GM23338 (cell line): ENCODE measurements around the gene ZNF292. TPM values are rescaled to one million over a fixed set of nuclear protein-coding genes. Genes with fewer than 3 reads are reported as not detected.
"Not testable (repeated sequence)": the region's sequence is repeated elsewhere in the genome, so short reads cannot be mapped to it uniquely, and the experiment has no call there.

Experiments used
- ATAC-seq: fragments of 200-7000 bp; cut with Tn5 transposase; 3 replicates; pipeline ENCODE4 v1.9.1; 2020
- DNase-seq: peaks from one replicate; pipeline ENCODE4 v3.0.0-alpha.2; 2015; ENCODE audit warnings: low spot score
- H2AFZ ChIP-seq: fragments of 200-600 bp; sonication (generic); 2 replicates; pipeline ENCODE4 v1.8.0; 2016; ENCODE audit warnings: antibody characterized with exemption, mild to moderate bottlenecking, moderate library complexity
- H3F3A ChIP-seq: fragments of 200-600 bp; sonication (generic); replicated peaks from 2 replicates; pipeline ENCODE4 v1.8.0; 2017; ENCODE audit warnings: antibody characterized with exemption, mixed run types, low read depth
- H3K27ac ChIP-seq: fragments of 200-600 bp; sonication (generic); 2 replicates; pipeline ENCODE4 v1.6.1; 2016; ENCODE audit warnings: low read depth
- H3K27me3 ChIP-seq: fragments of 200-600 bp; sonication (generic); 2 replicates; pipeline ENCODE4 v1.8.0; 2016; ENCODE audit warnings: mild to moderate bottlenecking, mixed run types, moderate library complexity; ENCODE audit not compliant: insufficient read depth
- H3K36me3 ChIP-seq: fragments of 200-600 bp; sonication (generic); 2 replicates; pipeline ENCODE4 v1.8.0; 2016; ENCODE audit warnings: mild to moderate bottlenecking; ENCODE audit not compliant: insufficient read depth
- H3K4me1 ChIP-seq: fragments of 200-600 bp; sonication (generic); 2 replicates; pipeline ENCODE4 v1.8.0; 2016; ENCODE audit warnings: mild to moderate bottlenecking, moderate library complexity; ENCODE audit not compliant: insufficient read depth
- H3K4me2 ChIP-seq: fragments of 200-600 bp; sonication (generic); 2 replicates; pipeline ENCODE4 v1.7.1; 2017; ENCODE audit warnings: mixed run types
- H3K4me3 ChIP-seq: fragments of 200-600 bp; sonication (generic); 2 replicates; pipeline ENCODE4 v1.6.1; 2016; ENCODE audit warnings: mixed run types
- H3K79me2 ChIP-seq: fragments of 200-600 bp; sonication (generic); replicated peaks from 2 replicates; pipeline ENCODE4 v1.8.0; 2017; ENCODE audit warnings: mild to moderate bottlenecking; ENCODE audit not compliant: insufficient read depth
- H3K9me2 ChIP-seq: fragments of 200-600 bp; sonication (generic); 2 replicates; pipeline ENCODE4 v1.8.0; 2017; ENCODE audit not compliant: insufficient read depth
- H4K20me1 ChIP-seq: fragments of 200-600 bp; sonication (generic); replicated peaks from 2 replicates; pipeline ENCODE4 v1.8.0; 2017; ENCODE audit warnings: mild to moderate bottlenecking; ENCODE audit not compliant: insufficient read depth
- H3K27ac Mint-ChIP-seq: 2 replicates; pipeline ENCODE4 v1.8.0; 2020; ENCODE audit warnings: inconsistent platforms, mild to moderate bottlenecking, moderate library complexity, mixed read lengths
- H3K27me3 Mint-ChIP-seq: 3 replicates; pipeline ENCODE4 v1.8.0; 2022; ENCODE audit warnings: low read depth, mild to moderate bottlenecking, moderate library complexity, mixed read lengths, inconsistent platforms; ENCODE audit not compliant: insufficient read depth, poor library complexity
- H3K36me3 Mint-ChIP-seq: 3 replicates; pipeline ENCODE4 v1.8.0; 2021; ENCODE audit warnings: low read depth, mild to moderate bottlenecking, inconsistent platforms, moderate library complexity, mixed read lengths
- H3K4me1 Mint-ChIP-seq: 3 replicates; pipeline ENCODE4 v1.8.0; 2020; ENCODE audit warnings: mild to moderate bottlenecking, inconsistent platforms, mixed read lengths
- H3K4me3 Mint-ChIP-seq: 3 replicates; pipeline ENCODE4 v1.8.0; 2021; ENCODE audit warnings: moderate library complexity, mild to moderate bottlenecking, inconsistent platforms, mixed read lengths
- H3K9me3 Mint-ChIP-seq: 3 replicates; pipeline ENCODE4 v1.8.0; 2020; ENCODE audit warnings: moderate library complexity, mild to moderate bottlenecking, inconsistent platforms, mixed read lengths
- CREB1 ChIP-seq: fragments of 250-450 bp; sonication (Bioruptor Pico); IDR thresholded peaks from 2 replicates; pipeline ENCODE4 v1.5.0; 2020; ENCODE audit warnings: low read depth, mild to moderate bottlenecking, moderate library complexity
- EZH2 ChIP-seq: fragments of 200-600 bp; sonication (generic); IDR thresholded peaks from one replicate; pipeline ENCODE4 v1.8.0; 2017; ENCODE audit warnings: antibody characterized with exemption, mild to moderate bottlenecking, low read depth; ENCODE audit not compliant: unreplicated experiment
- EZH2phosphoT487 ChIP-seq: fragments of 200-600 bp; sonication (generic); IDR thresholded peaks from one replicate; pipeline ENCODE4 v1.8.1; 2018; ENCODE audit warnings: antibody characterized with exemption; ENCODE audit not compliant: unreplicated experiment
- JUNB ChIP-seq: IDR thresholded peaks from one replicate; pipeline ENCODE4 v1.6.1; 2016; ENCODE audit warnings: antibody characterized with exemption; ENCODE audit not compliant: unreplicated experiment
- POLR2AphosphoS5 ChIP-seq: IDR thresholded peaks from 2 replicates; pipeline ENCODE4 v1.6.1; 2016; ENCODE audit warnings: antibody characterized with exemption, low read depth
- ZNF114 ChIP-seq: fragments of 250-450 bp; sonication (Bioruptor Pico); IDR thresholded peaks from 2 replicates; pipeline ENCODE4 v1.5.0; 2020; ENCODE audit warnings: mild to moderate bottlenecking, moderate library complexity
- ZNF331 ChIP-seq: fragments of 250-450 bp; sonication (Bioruptor Pico); IDR thresholded peaks from 2 replicates; pipeline ENCODE4 v1.5.0; 2020; ENCODE audit warnings: low read depth, mild to moderate bottlenecking, moderate library complexity
- polyA plus RNA-seq: library from polyadenylated mRNA; unstranded; fragments of >200 nt; fragmentation: Nextera tagmentation; extraction: Ambion mirVana; gene quantifications from 2 replicates; pipeline ENCODE4 v1.2.1, GENCODE V29; 2016
- total RNA-seq: library from RNA; depleted of rRNA; stranded (reverse); fragments of >200 nt; shearing (Covaris generic); gene quantifications from 2 replicates; pipeline ENCODE4 v1.2.3, GENCODE V29; 2014
- TF ChIP-seq, protein P1 (sequence below): IDR thresholded peaks from one replicate; pipeline ENCODE4 v1.6.1; 2018; ENCODE audit warnings: antibody characterized with exemption; ENCODE audit not compliant: unreplicated experiment
- TF ChIP-seq, protein P2 (sequence below), 2 experiments: fragments of 200-600 bp in 1 of 2; sonication (generic) in 1 of 2; conservative IDR thresholded peaks; 2 replicates each; pipeline versions ENCODE4 v1.5.1 to v1.6.1; 2016 to 2017; ENCODE audit warnings: antibody characterized with exemption in 2 of 2, low read depth in 2 of 2, mild to moderate bottlenecking in 2 of 2, moderate library complexity in 1 of 2

The ZNF292 gene
- total and polyA plus RNA-seq, 2 experiments from 2014 or later, result 45.7 to 67.9 TPM

GRCh38 chr6:87136963-87137362 is 18.4 kb upstream of the ZNF292 start:
- Mint-ChIP-seq H3K9me3 (peaks cover 31% of the 10 kb centered on the region), H3K4me3 (no peak overlapping the region), H3K27ac (no peak overlapping the region), H3K27me3 (no peaks in the 10 kb centered on the region), H3K4me1 (no peaks in the 10 kb centered on the region; the same call in 2 of the 3 replicates), H3K36me3 (peaks cover 13% of the 10 kb centered on the region)
- Histone ChIP-seq H3K27ac (no peak overlapping the region), H3K27me3 (no peaks in the 10 kb centered on the region), H3K36me3 (no peaks in the 10 kb centered on the region), H2AFZ (no peak overlapping the region), H3K9me2 (no peaks in the 10 kb centered on the region), H3K79me2 (no peaks in the 10 kb centered on the region), H3K4me3 (no peak overlapping the region), H3F3A (no peaks in the 10 kb centered on the region), H4K20me1 (no peaks in the 10 kb centered on the region), H3K4me1 (no peaks in the 10 kb centered on the region), H3K4me2 (no peak overlapping the region)
- ATAC-seq (no peak), DNase-seq (no peak)
- no peak for TF ChIP-seq EZH2
- TF ChIP-seq, protein P1, sequence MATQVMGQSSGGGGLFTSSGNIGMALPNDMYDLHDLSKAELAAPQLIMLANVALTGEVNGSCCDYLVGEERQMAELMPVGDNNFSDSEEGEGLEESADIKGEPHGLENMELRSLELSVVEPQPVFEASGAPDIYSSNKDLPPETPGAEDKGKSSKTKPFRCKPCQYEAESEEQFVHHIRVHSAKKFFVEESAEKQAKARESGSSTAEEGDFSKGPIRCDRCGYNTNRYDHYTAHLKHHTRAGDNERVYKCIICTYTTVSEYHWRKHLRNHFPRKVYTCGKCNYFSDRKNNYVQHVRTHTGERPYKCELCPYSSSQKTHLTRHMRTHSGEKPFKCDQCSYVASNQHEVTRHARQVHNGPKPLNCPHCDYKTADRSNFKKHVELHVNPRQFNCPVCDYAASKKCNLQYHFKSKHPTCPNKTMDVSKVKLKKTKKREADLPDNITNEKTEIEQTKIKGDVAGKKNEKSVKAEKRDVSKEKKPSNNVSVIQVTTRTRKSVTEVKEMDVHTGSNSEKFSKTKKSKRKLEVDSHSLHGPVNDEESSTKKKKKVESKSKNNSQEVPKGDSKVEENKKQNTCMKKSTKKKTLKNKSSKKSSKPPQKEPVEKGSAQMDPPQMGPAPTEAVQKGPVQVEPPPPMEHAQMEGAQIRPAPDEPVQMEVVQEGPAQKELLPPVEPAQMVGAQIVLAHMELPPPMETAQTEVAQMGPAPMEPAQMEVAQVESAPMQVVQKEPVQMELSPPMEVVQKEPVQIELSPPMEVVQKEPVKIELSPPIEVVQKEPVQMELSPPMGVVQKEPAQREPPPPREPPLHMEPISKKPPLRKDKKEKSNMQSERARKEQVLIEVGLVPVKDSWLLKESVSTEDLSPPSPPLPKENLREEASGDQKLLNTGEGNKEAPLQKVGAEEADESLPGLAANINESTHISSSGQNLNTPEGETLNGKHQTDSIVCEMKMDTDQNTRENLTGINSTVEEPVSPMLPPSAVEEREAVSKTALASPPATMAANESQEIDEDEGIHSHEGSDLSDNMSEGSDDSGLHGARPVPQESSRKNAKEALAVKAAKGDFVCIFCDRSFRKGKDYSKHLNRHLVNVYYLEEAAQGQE, result no peak
- TF ChIP-seq ZNF331 (CRISPR knock-in tag), result no peak
- no peak for TF ChIP-seq POLR2AphosphoS5
- TF ChIP-seq ZNF114 (CRISPR knock-in tag), result no peak
- no peak for TF ChIP-seq CREB1 (CRISPR knock-in tag)

- TF ChIP-seq, protein P2, sequence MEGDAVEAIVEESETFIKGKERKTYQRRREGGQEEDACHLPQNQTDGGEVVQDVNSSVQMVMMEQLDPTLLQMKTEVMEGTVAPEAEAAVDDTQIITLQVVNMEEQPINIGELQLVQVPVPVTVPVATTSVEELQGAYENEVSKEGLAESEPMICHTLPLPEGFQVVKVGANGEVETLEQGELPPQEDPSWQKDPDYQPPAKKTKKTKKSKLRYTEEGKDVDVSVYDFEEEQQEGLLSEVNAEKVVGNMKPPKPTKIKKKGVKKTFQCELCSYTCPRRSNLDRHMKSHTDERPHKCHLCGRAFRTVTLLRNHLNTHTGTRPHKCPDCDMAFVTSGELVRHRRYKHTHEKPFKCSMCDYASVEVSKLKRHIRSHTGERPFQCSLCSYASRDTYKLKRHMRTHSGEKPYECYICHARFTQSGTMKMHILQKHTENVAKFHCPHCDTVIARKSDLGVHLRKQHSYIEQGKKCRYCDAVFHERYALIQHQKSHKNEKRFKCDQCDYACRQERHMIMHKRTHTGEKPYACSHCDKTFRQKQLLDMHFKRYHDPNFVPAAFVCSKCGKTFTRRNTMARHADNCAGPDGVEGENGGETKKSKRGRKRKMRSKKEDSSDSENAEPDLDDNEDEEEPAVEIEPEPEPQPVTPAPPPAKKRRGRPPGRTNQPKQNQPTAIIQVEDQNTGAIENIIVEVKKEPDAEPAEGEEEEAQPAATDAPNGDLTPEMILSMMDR (conservative IDR thresholded peaks at IDR 0.05; ENCODE audit: low read depth in 2 of 2), result peak; percentile 84 to 87
- TF ChIP-seq JUNB, result no peak
- TF ChIP-seq EZH2phosphoT487, result no peak
- peaks cover 13% of the 10 kb centered on the region for H3K36me3 Mint-ChIP-seq
- peak; percentile 70 for ATAC-seq
- H3K4me1 Mint-ChIP-seq, result no peaks in the 10 kb centered on the region; the same call in 2 of the 3 replicates
- Histone ChIP-seq H4K20me1 (no peaks in the 10 kb centered on the region), H3K4me2 (no peak overlapping the region), H3K27me3 (no peaks in the 10 kb centered on the region), H3K4me1 (no peaks in the 10 kb centered on the region), H3K4me3 (no peak overlapping the region), H3F3A (no peaks in the 10 kb centered on the region), H3K79me2 (no peaks in the 10 kb centered on the region), H3K36me3 (no peaks in the 10 kb centered on the region), H3K27ac (no peak overlapping the region), H2AFZ (no peak overlapping the region), H3K9me2 (no peaks in the 10 kb centered on the region)
- no peak overlapping the region for H3K4me3 Mint-ChIP-seq
- H3K27ac Mint-ChIP-seq, result no peak overlapping the region
- DNase-seq, result peak; percentile 83
- no peaks in the 10 kb centered on the region for H3K27me3 Mint-ChIP-seq
- H3K9me3 Mint-ChIP-seq, result peaks cover 30% of the 10 kb centered on the region
These were observed 16.1 kb upstream of the ZNF292 start for GRCh38 chr6:87139236-87139635.

DNA sequence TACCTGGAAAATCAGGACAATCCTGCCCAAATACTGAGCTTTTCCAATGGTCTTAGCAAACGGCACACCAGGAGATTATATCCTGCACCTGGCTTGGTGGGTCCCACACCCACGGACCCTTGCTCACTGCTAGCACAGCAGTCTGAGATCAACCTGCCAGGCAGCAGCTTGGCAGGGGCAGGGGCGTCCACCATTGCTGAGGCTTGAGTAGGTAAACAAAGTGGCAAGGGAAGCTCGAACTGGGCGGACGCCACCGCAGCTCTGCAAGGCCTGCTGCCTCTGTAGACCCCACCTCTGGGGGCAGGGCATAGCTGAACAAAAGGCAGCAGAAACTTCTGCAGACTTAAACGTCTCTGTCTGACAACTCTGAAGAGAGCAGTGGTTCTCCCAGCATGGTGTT is 15.4 kb upstream of the ZNF292 start:
- not testable (repeated sequence) for H3K27me3 Mint-ChIP-seq, H3K4me2 ChIP-seq, H3F3A ChIP-seq, H3K4me3 Mint-ChIP-seq, H3K4me3 ChIP-seq, H3K4me1 ChIP-seq, H2AFZ ChIP-seq, H3K36me3 ChIP-seq, H3K27me3 ChIP-seq, H4K20me1 ChIP-seq, H3K4me1 Mint-ChIP-seq, H3K79me2 ChIP-seq, H3K27ac Mint-ChIP-seq, DNase-seq, H3K9me2 ChIP-seq, H3K27ac ChIP-seq, ATAC-seq
- H3K36me3 Mint-ChIP-seq, result peaks cover 13% of the 10 kb centered on the region
- peaks cover 30% of the 10 kb centered on the region for H3K9me3 Mint-ChIP-seq
